Bronchial epithelial cell (primary cell): ENCODE results near the gene CC2D1B. TPM values are rescaled to one million over a fixed set of nuclear protein-coding genes. Genes with fewer than 3 reads are reported as not detected.

Experiments
- DNase-seq: peaks from one replicate; pipeline ENCODE4 v3.0.0-alpha.2; 2010; ENCODE audit warnings: low read depth
- FAIRE-seq: peaks from 2 replicates; lab custom pipeline; 2011; peaks lifted over from hg19 to GRCh38; lab: Jason Lieb, UNC
- H3K27me3 ChIP-seq: 2 replicates; pipeline ENCODE4 v1.5.1; 2011; ENCODE audit warnings: low read length; ENCODE audit not compliant: control insufficient read depth, insufficient read depth
- H3K36me3 ChIP-seq: 2 replicates; pipeline ENCODE4 v1.5.1; 2011; ENCODE audit warnings: low read length; ENCODE audit not compliant: control insufficient read depth, insufficient read depth
- H3K4me3 ChIP-seq: 2 replicates; pipeline ENCODE4 v1.5.1; 2011; ENCODE audit warnings: mild to moderate bottlenecking, low read depth, low read length, control low read depth
- CTCF ChIP-seq: IDR thresholded peaks from 2 replicates; pipeline ENCODE4 v1.5.1; 2011; ENCODE audit warnings: mild to moderate bottlenecking, moderate library complexity, low read length, control low read depth, inconsistent platforms; ENCODE audit not compliant: insufficient read depth, severe bottlenecking
- total RNA-seq: library from RNA; depleted of rRNA; stranded (reverse); fragments of >200 nt; gene quantifications from 2 replicates; pipeline ENCODE4 v1.2.1, GENCODE V29; 2014

Gene CC2D1B
- total RNA-seq, 1 donor from 2014 or later, result 32.4 TPM

- DNase-seq, result no peak
- H3K4me3 ChIP-seq, result no peak overlapping the region
- FAIRE-seq, result no peak
These were observed 19.4 kb downstream of the CC2D1B start for GRCh38 chr1:52346653-52347052.

GRCh38 chr1:52345252-52345651, 20.8 kb downstream of the CC2D1B start:
- no peak for FAIRE-seq
- Histone ChIP-seq H3K4me3 (no peak overlapping the region), H3K36me3 (peaks cover 3% of the 10 kb centered on the region), H3K27me3 (no peaks in the 10 kb centered on the region)
- no peak for DNase-seq
- TF ChIP-seq CTCF, result no peak

More at GRCh38 chr1:52346653-52347052, 19.4 kb downstream of the CC2D1B start:
- Histone ChIP-seq H3K36me3 (peaks cover 1% of the 10 kb centered on the region), H3K27me3 (no peaks in the 10 kb centered on the region)
- no peak for TF ChIP-seq CTCF

GRCh38 chr1:52343979-52344378, 22.0 kb downstream of the CC2D1B start:
- DNase-seq, result no peak
- Histone ChIP-seq H3K4me3 (no peak overlapping the region), H3K36me3 (peaks cover 3% of the 10 kb centered on the region), H3K27me3 (no peaks in the 10 kb centered on the region)
- no peak for FAIRE-seq
- no peak for TF ChIP-seq CTCF

DNA sequence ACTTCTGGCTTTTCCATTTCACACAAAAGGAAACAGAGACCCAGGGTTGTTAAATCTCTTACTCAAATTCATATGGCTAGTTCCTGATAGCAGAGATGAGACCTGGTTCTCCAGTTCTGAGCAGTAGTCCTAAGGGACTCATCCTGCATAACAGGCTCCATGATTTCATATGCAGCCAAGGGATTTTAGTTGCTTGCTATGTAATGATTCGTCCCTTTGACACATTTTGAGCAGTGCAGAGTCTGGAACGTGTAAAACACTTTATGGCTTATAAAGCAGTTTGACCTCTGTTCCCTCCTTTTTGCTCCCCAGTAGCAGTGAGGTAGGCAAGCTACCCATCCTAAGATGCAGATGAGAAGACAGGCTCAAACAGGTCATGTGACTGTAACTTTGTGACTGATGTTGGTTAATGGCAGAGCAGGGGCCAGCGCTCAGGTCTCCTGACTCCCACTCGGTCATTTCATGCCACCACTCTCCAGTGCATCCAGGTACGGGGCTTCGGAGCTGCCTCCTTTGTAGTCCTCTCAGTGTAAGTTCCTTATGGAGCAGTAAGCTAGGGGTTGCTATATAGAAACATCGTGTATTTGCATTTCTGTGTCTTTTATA, 24.2 kb downstream of the CC2D1B start:
- no peak for TF ChIP-seq CTCF
- no peaks in the 10 kb centered on the region for H3K27me3 ChIP-seq
- H3K36me3 ChIP-seq, result peaks cover 3% of the 10 kb centered on the region
- no peak overlapping the region for H3K4me3 ChIP-seq
- FAIRE-seq (no peak), DNase-seq (no peak)

DNA sequence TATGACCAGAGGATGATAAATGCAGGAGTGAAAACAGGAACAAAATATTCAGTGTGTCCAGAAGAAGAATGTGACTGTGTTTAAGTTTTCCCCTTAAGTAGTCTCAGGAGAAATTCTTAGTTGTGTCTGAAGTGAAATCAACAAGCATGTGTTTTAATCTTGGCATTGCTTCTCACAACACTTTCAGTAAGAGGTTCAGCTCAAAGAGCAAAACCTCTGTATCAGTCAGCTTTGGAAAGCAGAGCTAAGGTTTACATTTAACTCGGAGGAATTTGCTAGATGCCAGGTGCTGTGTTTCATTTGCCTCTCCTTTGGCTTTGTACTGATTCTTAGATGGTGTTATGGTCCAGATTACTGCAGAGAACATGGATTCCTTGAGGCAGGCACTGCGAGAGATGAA, 28.6 kb downstream of the CC2D1B start:
- Histone ChIP-seq H3K4me3 (no peak overlapping the region), H3K27me3 (no peaks in the 10 kb centered on the region), H3K36me3 (peaks cover 3% of the 10 kb centered on the region)
- peak; percentile 66 for FAIRE-seq
- no peak for DNase-seq
- no peak for TF ChIP-seq CTCF
